SKM-1 (cell line): ENCODE results near the gene IL20RB.
"Not testable (repeated sequence)": the region's sequence is repeated elsewhere in the genome, so short reads cannot be mapped to it uniquely, and the experiment has no call there.

Experiments used
- DNase-seq: peaks from one replicate; lab custom pipeline; 2025; ENCODE audit not compliant: unreplicated experiment; lab: John Stamatoyannopoulos, UW

The IL20RB gene

DNA sequence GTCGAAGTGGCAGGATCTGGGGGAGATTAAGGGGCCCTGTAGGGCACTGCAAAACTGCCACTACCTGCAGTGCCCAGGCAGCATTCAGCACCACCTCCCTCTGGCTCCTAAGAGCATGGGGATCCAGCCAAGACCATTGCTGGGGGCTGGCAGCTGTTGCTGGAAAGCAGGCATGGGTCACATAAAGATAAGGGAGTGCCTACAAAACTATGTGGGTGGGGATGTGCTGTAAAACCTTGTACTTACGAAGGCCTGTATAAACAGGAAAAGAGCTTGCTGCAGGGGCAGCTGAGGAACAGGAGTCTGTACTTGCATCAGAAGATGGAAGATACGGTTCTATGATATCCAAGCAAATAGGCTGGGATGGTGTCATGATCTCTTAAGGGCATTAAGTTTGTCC lies 27.1 kb downstream of the IL20RB start:
- DNase-seq = no peak

DNA sequence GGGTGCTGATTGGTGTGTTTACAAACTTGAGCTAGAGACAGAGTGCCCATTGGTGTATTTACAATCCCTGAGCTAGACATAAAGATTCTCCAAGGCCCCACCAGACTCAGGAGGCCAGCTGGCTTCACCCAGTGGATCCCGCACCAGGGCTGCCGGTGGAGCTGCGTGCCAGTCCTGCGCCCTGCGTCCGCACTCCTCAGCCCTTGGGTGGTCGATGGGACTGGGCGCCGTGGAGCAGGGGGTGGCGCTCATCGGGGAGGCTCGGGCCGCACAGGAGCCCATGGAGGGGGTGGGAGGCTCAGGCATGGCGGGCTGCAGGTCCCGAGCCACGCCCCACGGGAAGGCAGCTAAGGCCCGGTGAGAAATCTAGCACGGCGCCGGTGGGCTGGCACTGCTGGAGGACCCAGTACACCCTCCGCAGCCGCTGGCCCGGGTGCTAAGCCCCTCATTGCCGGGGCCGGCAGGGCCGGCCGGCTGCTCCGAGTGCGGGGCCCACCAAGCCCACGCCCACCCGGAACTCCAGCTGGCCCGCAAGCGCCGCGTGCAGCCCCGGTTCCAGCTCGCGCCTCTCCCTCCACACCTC lies 29.7 kb downstream of the IL20RB start:
- DNase-seq = not testable (repeated sequence)

DNA sequence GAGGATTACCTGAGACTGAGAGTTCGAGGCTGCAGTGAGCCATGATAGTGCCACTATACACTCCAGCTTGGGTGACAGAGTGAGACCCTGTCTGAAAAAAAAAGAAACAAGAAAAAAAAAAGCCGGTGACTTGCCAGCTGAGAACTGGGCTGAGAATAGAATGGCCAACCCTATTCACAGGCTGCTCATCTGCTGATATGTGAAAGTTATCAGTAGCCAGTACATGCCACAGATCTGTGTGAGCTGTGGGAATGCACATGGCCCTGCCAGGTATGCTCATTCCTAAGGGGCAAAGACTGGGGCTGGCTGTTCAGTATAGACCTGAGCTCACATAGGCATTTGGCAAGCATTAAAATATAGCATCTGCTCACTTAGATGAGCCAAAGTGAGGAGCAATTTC lies 30.9 kb downstream of the IL20RB start:
- DNase-seq = no peak

DNA sequence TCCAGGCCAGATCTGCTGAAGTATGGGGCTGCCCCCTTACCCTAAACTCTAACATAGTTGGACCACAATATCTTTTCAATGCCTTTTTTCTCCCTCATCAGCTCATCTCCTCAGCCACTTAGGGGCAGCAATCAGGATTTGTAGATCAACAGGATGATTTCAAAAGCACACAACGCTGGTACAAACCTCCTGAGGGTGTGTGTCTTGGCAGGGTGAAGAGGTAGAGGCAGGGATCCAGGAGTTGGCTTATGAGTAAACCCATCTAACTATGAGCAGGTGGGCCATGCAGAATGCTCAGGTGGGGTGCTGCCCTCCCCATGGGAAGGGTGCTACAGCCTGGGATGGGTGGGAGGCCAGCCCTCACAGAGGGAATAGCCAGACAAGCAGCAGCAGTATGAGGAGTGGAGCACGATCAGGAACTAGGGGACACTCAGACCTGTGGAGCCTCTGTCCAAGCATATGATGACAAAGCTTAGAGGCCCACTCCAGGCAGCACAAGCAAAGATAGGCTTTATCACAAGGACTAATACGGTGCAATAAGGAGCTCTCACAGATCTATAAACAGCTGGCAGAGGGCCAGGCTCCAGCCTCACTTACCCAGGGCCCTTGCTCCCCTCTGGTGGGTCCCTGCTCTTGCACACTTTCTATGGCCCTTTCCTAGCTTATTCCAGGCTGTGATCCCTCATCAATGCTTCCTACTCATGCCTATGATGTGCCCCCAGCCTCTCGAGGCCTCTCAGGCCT lies 32.2 kb downstream of the IL20RB start:
- DNase-seq = no peak

DNA sequence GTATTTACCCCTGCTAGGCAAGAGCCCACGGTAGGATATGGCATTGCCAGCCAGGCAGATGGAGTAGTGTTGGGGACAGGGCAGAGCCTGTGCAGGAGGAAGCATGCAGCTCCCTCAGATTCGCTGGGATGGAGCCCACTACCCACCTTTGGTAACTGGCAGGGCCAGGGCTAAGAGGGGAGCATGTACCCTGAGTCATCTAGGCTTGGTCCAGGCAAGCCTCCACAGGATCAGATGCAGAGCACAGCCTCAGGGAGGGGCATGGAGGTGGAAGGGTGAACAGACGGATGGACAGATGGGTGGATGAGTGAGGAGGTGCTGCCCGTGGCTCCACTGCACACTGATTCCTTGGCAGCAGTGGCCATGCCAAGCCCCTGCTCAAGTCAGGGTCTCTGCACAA lies 33.0 kb downstream of the IL20RB start:
- no peak for DNase-seq

DNA sequence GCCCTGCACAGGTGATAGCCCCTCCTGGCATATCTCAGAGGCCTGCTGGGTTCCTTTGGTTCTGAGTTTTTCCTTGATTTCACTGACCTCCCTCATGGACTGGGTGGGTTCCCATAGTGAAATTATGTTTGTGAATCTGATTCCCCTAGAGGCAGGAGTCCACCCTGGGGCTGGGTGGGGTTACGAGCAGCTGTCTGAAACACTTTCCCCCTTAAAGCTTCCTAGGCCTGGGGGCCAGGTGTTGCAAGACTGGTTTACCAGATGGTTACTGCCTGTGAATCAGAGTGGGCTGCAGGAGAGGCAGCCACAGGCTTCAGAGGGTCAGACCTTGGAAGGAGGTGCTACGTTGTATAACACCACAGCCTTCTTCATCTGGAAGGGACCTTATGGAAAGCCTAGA lies 34.3 kb downstream of the IL20RB start:
- no peak for DNase-seq

DNA sequence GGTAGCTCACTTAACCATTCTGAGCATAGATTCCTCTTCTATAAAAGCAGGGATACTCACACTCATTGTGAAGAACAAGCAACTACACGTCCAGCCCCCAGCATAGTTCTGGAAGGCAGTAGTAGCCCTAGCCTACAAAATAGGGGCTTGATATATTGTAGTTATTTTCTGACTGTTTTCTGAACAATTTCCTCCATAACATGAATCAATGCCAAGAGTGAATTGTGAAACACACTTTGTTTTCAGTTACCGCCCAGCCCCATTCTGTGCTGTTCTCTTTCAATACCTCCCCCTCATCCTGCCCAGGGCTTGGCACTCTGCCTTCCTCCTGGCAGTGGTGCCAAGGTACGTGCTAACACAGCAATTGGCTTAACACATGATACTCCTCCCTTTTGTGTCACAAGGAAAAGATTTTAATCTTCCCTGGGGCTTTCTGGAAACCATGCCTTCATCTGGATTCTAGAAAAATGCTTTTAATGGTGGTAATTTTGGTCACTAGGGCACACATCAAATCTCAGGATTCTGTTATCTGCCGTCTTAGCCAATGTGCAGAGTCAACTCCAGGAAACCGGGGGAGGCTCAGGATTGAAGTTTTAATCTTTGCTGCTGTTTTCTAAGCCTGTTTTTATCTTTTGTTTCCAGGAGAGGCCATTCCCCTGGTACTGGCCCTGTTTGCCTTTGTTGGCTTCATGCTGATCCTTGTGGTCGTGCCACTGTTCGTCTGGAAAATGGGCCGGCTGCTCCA lies 37.2 kb downstream of the IL20RB start:
- no peak for DNase-seq

DNA sequence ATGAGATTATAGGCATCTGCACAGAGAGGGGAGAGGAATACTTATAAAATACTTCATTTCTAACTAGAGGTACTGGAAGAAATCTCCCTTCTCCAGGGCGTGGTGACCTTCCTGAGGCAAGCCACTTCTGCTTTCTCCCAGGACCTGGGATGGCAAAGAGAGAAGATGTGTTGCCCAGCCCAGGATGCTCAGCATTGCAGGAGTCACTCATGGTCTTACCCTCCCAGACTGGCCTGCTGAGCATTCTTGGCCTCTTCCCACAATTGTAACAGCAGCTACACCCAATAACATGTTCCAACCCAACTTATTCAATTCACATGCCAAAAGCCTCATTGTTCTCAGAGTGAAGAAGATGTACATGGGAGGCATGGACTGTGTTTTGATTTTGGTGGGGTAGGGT lies 37.9 kb downstream of the IL20RB start:
- no peak for DNase-seq

DNA sequence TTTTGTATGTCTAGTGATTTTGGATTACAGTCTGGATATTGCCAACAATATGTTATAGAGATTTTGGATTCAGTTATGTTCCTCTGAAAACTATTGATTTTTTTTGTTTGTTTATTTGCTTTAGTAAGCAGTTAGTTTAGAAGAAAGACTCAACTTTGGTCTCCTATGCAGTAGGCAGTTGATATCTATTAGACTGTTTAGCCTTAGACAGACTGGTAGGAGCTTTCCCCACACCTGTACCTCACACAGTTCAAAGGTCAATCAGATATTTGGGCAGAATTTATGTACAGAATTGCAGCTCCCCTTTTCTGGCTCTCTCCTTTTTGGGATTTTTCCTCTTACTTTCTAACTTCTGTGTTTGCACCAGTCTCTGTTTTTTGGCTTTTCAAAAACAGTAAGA lies 42.3 kb downstream of the IL20RB start:
- no peak for DNase-seq

DNA sequence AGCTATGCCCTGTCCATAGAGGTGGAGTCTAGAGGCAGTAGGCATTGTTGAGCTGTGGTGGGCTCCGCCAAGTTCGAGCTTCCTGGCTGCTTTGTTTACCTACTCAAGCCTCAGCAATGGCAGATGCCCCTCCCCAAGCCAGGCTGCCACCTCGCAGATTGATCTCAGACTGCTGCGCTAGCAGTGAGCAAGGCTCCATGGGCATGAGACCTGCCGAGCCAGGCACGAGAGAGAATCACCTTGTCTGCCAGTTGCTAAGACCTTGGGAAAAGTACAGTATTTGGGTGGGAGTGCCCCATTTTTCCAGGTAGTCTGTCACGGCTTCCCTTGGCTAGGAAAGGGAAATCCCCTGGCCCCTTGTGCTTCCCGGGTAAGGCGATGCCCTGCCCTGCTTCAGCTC lies 49.6 kb downstream of the IL20RB start:
- DNase-seq = not testable (repeated sequence)

DNA sequence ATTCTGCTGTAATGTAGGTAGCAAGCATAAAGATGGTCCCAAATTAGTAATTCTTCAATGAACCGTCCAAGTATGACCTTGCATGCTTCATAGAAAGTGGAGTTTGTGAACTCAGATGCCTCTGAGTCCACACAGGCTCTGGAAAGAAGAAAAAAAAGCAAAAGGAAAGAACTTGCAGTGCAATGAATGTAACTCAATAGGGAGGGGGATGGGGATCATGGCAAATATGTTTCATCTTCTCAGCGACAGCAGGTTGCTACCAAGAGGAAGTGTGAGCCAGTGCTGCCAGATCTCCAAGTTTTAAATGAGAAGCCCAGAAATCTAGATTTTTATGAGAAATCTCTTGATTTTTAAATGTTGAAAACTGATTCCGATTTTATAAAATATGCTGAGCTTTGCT lies 50.3 kb downstream of the IL20RB start:
- no peak for DNase-seq

DNA sequence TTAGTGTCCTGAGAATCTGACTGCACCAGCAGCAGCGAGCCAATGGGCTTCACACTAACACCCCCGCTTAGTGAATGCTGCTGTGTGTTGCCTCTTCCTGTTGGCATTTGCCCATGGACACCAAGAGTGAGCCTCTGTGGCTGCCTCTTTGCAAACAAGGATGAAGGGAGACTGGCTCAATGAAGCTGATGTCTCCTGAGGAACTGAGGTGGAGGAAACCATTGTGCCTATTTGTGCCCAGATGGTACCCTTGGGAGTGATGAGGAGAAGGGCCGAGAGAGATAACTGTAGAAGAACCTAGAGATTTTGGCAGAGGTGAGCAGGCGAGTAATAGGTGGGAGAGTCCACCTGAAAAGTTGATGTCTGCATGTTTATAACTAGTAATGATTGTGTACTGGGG lies 51.2 kb downstream of the IL20RB start:
- no peak for DNase-seq

DNA sequence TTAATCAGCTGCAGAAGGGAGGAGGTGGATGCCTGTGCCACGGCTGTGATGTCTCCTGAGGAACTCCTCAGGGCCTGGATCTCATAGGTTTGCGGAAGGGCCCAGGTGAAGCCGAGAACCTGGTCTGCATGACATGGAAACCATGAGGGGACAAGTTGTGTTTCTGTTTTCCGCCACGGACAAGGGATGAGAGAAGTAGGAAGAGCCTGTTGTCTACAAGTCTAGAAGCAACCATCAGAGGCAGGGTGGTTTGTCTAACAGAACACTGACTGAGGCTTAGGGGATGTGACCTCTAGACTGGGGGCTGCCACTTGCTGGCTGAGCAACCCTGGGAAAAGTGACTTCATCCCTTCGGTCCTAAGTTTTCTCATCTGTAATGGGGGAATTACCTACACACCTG lies 52.4 kb downstream of the IL20RB start:
- DNase-seq = no peak

DNA sequence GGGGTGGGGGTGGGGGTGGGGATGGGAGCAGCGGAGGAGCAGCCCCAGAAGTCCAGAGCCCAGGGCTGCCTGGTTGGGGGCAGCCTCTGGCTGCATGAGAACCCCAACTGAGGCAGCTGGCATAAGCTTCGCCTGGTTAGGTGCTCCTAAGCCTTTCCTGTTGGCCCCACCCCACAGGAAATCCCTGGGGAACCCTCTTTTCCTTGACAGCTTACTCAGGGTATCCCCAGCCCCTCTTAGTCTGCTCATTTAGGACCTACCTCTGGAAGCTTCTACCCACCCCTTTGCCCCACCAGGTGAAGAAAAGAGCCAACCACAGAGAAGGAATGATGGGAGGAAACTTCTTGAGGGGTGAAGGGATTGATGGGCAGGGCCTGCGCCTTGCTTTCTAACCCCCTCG lies 53.4 kb downstream of the IL20RB start:
- no peak for DNase-seq

DNA sequence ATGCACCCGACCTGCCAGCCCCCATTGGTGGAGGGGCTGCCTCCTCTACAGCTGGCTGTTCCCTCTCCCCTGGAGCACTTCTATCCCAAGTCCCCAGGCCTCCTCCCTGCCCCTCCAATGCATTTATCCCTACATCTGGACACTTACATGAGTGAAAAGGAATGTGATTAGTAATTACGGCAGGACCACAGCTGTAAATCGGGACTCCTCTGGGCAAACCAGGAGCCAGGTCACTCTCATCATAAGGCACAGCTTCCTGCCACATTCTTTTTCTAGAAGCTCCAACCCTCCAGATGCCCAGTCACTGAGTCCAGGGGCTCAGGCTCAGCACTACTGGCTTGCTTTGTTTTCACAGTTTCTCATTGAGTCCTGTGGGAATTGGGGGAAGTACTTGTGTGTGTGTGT lies 54.3 kb downstream of the IL20RB start:
- no peak for DNase-seq

DNA sequence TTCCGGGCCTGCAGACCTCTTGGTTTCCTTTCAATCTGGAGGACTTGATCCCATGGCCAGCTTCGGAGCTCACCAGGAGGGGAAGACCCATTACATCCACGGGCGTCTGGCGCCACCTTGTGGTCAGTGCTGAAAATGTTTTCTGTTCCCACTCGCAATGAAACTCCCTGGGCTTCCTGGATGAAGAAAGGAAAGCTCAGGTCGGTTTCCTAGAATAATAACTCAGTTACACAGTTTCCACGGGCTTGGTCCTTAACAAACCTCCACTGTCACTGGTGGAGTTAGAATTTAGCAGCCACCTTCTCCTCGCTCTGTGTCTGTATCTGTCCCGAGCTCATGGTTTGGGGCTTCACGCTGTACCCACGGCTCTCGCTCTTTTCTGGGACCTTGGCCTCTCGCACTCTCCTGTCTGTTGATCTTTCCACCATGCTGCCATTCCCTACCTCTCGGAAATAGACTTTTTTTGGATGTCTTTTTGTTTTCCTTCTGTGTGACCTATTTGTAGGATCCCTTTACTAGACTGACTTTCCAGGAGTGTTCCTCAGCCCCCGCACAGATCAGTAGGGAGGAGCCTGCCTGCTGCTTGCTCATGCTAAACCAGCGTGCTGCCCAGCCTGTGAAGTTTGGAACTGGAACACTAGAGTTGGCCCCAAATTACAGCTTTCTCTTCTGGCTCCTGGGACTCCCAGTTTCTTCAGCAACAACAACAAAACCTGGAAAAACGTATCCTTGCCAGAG lies 56.3 kb downstream of the IL20RB start:
- peak; percentile 58 for DNase-seq

DNA sequence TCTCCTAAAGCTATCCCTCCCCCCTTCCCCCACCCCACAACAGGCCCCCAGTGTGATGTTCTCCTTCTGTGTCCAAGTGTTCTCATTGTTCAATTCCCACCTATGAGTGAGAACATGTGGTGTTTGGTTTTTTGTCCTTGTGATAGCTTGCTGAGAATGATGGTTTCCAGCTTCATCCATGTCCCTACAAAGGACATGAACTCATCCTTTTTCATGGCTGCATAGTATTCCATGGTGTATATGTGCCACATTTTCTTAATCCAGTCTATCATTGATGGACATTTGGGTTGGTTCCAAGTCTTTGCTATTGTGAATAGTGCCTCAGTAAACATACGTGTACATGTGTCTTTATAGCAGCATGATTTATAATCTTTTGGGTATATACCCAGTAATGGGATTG lies 59.5 kb downstream of the IL20RB start:
- not testable (repeated sequence) for DNase-seq

DNA sequence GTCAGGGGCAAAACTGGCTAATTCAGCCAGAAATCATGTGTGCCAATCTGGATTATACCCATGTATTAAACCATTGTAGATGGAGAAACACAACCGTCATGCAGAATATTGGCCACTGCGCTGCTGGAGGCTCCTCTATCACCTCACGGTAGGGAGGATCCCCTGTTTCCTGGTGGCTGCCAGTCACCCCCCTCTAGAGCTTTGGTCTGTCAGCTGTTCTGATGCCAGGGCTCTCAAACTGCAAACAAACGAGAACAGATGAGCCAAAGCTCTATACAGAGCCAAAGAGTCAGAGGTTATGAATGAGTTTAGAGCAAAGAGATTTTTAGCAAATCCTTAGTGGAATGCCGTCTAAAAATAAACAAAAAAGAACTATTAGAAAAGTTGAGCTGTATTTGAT lies 62.5 kb downstream of the IL20RB start:
- DNase-seq = no peak

DNA sequence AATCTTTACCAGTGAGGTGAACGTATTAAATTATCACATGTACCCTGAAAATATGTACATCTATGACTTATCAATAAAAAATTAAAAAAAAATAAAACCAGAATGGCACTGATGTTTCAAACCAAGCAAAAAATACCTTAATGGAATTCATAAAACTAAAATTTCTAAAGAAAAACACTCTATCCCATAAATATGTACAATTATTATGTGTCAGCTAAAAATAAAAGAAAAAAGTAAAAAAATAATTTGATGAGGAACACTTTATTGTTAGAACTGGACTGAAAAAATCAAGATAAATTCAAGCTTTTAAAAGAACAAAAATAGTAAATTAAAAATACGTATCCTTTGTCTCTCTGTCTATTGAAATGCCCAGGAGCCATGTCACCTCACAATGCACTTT lies 63.1 kb downstream of the IL20RB start:
- no peak for DNase-seq

DNA sequence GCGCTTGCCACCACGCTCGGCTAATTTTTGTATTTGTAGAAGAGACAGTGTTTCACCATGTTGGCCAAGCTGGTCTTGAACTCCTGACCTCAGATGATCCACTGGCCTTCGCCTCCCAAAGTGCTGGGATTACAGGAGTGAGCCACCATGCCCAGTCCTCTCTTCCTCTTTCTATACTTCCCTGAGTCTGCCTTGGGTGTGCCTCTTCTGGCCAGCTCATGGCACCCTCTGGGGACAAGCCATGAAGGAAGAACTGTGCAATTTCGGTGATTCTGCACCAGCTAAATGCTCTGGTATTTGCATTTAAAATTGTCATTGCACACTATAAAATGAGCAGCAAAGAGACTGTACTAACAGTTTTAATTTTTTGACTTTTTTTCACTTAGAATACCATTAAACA lies 66.6 kb downstream of the IL20RB start:
- DNase-seq = no peak

DNA sequence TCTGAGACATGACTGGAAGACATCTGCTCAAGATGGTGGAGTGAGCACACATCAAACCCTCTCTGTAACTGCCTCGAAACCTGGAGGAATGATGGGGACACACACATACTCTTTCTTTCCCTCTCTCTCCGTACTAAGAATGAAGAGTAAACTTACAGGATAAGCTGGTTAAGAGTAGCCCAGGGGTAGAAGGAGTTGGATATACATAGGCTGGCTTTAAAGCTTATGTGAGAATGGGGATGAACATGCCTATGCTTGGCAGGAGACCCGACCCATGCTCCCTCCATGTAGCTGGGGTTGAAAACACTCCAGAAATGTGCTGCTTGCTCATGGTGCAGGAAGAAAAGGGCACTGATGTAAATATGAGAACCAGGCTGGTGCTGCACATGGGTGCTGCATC lies 68.9 kb downstream of the IL20RB start:
- DNase-seq = no peak
